Stomach (tissue), 4 donors: ENCODE measurements around the gene ACACB.

Source experiments
- CTCF ChIP-seq, 7 experiments: fragments of 450-650 bp in 4 of 7; fragments of 200-600 bp in 3 of 7; sonication (generic) in 3 of 7; IDR thresholded peaks; one replicate each; pipeline ENCODE4 v1.5.1; 2016 to 2019; ENCODE audit warnings: antibody characterized with exemption in 7 of 7, control low read depth in 2 of 7, mild to moderate bottlenecking in 1 of 7
- EP300 ChIP-seq: sonication (generic); formaldehyde crosslinking; IDR thresholded peaks from one replicate; pipeline ENCODE4 v1.6.1; 2017; ENCODE audit warnings: antibody characterized with exemption
- POLR2A ChIP-seq, 4 donors: fragments of 450-650 bp; IDR thresholded peaks; one replicate each; pipeline ENCODE4 v1.6.1; 2016; ENCODE audit warnings: antibody characterized with exemption in 4 of 4, control low read depth in 2 of 4, mild to moderate bottlenecking in 1 of 4, moderate library complexity in 1 of 4
- POLR2AphosphoS5 ChIP-seq, 3 donors: sonication (generic); formaldehyde crosslinking; IDR thresholded peaks; one replicate each; pipeline ENCODE4 v1.6.1; 2016; ENCODE audit warnings: antibody characterized with exemption in 3 of 3

GRCh38 chr12:109276160-109276559, 159.8 kb downstream of the ACACB start:
- TF ChIP-seq CTCF (IDR thresholded peaks at IDR 0.05), result no peak
- TF ChIP-seq POLR2A (IDR thresholded peaks at IDR 0.05), result no peak
- TF ChIP-seq EP300, result no peak
- TF ChIP-seq POLR2AphosphoS5 (IDR thresholded peaks at IDR 0.05), result no peak
